Measurements from ENCODE around the gene FYN.

The FYN gene

DNA sequence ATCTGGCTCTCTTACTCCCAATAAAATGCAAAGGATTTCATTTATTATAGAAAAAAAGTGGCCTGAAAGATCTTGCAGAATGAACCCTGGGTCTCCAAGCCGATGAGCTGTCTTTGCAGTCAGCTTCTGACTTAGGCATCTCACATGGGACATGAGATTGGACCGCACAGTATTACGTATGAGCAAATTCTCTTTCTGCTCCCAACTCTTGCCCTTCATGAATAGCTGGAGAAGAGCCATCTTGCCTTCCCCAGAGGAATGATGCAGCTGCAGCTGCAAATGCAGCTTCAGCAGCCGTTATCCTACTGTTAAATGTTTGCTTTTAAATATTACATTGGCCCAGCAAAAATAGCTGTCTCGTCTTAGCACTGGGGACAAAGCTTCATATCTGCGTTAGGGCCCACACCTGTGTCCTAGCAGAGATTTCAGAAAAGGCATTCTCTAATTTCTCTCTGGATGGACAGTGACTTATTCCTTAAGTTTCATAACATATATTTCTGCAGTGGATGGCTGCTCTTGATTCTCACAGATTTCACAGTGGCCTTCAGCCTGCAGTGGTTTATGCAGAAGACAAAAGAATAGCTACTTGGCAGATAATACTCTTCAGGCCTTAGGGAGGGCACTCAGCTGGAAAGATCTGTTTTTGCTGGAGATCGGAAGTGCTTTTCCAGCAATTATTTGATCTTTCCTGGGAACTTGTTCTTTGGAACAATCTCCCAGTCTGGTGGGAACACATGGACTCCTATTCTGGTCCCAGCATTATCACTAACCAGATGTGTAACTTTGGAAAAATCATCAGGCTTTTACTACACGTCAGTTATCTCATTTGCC lies 129.2 kb downstream of the FYN start:
- DNase-seq, result no peak

DNA sequence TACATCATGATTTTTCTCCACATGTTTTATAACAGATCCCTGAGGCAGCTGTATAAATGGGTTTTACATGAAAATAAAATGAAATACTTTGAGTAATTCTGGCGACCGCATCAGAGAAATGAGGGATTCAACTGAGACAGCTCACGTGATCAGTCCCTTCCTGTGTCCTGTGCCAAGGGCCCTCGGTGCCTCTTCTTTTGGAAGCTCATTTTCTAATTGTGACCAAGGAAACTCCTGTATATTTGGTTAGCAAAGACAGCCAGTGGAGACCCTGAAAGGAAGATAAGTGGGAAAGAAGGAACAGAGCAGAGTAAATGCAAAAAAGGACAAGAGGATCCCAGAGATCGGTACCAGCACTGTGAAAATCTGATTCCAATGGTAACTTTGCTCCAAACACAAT lies 129.9 kb downstream of the FYN start:
- no peak for DNase-seq

DNA sequence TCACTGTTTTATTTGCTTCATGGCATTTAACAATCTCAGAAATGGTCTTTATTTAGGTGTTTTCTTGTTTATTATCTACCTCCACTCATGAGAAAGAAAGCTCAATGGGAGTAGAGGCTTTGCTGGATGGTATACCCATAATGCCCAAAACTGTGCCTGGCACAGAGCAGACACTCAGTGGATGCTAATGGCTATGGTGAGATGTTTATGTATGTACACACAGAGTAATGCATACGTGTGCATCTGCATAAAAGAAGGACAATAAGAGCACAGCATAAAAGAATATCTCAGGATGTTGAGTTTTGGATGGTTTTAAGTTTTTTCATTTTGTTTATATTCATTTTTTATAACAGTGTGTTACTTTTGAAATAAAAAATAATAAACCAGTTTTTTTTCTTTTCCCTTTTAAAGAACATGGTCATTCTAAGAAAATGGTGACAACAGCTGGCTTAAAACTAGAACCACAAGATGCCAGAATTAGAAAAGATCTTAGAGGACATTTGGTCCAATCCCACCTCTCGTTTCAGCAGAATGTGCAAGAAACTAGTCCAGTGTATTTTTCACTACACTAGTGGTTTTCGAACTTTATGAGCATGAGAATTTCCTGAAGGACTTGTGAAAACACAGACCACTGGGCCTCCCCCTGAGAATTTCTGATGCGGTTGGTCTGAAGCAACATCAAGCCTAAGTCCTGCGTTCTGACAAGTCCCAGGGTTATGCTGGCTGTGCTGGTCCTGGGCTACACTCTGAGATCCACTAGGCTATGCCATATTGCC lies 131.9 kb downstream of the FYN start:
- no peak for DNase-seq

DNA sequence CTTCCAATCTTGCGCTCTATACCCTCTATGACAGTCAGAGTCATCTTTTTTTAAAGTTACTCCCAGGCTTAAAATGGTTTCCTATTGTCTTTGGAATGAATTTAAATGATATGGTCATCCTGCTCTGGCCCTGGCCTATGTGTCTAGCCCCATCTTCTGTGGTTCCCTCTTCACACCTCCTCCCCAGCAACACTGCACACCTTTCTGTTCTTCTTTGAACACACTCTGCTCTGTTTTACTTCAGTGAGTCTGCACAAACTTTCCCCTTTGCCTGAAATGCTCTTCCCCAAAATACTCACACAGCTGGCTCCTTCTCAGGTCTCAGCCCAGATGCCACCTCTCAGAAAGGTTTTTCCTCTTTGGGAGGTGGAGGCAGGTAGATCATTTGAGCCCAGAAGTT lies 132.7 kb downstream of the FYN start:
- DNase-seq, result no peak

DNA sequence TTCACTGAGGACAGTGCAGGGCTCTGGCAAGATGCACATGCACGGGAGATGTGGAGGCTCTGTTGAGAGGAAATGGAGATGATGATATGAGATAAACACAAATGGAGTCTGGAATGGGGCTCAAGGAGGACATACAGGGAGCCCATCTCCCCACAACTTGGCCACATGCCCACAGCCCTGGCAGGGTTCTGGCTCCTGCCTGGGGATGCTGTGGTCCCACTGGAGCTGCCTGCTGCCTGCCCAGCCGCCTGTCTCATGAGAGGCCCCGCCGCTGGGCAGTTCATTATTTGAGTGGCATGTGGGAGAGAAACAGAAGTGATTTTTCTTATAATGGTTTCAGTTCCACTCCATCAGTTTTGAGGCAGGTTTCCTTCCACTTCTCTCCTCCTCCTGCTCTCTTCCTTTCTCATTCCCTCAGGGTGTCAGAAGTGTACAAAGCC lies 134.0 kb downstream of the FYN start:
- DNase-seq, result no peak

DNA sequence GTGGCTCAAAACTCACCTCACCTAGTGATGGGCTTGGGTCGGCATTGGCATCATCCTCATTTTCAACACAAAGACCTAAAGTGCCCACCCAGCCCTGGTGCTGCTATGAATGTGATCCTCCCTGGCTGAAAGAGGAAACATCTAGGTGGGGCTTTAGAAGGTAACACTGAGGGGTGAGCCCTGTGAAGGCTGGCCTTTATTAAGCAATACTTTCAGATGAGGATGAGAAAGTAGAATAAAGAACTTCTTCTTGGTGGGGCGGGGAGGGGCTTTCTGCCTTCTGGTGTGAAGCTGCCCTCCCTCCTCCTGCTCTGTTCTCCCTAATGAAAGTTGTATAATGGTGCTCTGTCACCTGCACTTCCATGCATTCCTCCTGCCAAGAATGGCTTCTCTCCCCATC lies 134.6 kb downstream of the FYN start:
- no peak for DNase-seq

DNA sequence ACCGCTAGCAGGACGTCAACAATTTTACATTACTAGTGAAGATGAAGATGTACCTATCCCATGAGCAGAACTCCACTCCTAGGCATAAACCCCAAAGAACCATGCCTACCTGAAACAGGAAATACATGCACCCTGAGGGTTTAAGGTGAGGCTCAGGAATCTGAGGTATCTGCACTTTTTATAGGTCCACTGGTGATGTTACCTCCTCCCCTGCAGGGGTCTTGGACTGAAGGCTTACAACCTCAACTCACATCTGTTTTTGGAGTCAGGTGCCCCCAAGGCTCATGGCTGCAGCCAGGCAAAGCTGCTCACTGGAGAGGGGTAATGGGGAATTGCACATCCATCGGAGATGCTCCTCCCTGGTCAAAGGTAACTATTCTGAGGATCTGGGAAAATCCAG lies 135.1 kb downstream of the FYN start:
- no peak for DNase-seq

DNA sequence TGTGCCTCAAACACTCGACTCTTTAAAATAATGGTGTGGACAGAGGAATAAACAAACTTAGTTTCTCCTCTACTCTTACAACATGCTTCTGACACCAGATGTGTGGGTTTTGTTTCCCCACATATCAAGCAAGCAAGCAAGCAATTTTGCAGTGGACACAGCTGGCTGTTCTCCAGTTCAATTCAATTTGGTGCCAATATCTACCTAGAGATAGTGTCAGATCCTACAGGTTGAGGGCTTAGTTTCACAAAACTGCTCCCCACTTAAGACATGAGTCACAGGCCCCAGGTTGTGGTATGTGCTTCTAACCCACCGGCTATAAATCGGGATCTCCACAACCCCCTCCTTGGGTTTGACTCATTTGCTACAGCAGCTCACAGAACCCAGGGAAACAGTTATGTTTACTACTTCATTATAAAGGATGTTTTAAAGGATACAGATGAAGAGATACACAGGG lies 136.2 kb downstream of the FYN start:
- DNase-seq, result peak; percentile 72

DNA sequence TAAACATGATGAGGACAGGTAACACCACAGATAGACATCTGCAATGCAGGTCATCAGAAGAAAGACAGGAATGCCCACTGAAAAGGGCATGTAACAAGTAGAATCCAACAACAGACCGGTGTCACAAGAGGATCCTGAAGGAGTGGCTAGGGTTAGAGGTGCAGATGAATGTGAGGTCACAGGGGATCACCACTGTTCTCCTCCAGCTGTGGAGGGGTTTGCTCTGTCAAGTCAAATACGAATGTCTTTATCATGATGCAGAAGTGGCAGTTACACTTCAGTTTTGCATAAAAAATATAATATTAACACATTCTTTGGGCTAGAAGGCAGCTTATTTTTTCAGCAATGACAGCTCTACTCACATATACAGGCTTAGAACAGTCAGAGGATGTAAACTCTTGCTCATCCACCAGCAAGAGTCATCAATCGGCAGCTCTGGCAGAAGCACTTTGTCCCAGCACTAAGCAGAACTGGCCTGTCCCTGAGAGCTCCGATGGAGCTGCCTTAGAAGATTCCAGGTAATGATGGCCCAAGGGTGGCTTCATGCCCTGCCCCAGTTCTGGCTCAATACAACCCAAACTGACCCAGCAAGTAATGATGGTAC lies 137.1 kb downstream of the FYN start:
- no peak for DNase-seq

DNA sequence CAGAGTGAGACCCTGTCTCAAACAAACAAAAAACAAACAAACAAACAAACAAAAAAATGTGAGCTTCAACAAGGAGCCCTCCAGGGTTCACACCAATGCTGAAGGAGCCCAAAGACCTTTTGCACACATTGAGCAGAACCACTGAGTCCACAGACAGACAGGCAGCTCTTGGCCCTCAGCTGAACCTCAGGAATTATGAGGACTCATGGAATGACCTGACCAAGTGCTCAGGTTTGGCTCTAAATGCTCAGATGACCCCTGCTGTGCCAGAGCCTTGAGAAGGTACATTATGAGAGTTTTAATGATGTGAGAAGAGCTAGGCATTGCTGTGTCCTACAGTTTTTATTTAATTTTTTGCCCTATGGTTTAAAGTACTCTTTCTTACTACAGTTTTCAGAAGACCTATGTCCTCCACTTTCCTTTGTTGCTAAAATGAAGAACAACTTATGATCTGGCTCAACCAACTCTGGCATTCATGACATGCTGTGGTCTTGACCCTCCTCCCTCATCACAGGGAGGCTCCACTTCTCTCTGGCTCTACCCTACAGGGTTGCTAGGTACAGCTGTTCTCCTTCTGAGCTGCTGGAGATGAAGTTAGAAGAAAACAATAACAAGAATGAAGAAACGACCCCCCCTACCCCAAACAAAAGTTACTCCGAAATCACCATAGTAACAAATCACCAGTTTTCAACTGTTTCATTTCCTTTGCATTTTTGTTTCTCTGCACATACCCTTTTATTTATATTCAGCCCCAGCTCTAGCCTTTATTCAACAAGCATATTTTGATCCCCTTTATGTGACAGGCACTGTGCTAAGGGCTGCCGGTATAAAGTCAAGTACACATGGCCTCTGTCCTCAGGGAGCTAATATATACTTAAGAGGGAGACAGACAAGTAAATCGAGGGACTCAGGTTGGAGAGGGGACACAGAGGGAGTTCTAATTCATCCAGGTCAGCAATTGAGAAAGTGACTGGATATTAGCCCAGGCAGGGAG lies 138.9 kb downstream of the FYN start:
- DNase-seq, result no peak

DNA sequence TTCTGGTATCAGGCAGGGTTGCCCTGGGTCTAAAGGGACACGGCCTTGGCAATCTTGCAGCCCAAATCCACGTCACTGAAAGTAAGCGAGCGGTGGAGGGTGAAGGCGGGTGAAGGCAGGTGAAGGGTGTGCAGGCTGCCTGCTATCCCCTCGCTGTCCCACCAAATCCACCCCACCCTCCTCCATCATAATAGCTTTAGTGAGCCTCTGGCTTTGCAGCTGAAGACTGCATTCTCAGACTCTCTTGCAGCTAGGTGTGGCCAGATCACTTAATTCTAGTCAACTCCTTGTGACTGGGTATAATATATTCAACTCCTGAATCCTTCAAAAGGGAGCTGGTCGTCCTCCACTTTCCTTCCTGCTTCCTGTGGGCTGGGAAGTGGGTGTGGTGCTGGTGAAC lies 140.9 kb downstream of the FYN start:
- DNase-seq, result no peak

DNA sequence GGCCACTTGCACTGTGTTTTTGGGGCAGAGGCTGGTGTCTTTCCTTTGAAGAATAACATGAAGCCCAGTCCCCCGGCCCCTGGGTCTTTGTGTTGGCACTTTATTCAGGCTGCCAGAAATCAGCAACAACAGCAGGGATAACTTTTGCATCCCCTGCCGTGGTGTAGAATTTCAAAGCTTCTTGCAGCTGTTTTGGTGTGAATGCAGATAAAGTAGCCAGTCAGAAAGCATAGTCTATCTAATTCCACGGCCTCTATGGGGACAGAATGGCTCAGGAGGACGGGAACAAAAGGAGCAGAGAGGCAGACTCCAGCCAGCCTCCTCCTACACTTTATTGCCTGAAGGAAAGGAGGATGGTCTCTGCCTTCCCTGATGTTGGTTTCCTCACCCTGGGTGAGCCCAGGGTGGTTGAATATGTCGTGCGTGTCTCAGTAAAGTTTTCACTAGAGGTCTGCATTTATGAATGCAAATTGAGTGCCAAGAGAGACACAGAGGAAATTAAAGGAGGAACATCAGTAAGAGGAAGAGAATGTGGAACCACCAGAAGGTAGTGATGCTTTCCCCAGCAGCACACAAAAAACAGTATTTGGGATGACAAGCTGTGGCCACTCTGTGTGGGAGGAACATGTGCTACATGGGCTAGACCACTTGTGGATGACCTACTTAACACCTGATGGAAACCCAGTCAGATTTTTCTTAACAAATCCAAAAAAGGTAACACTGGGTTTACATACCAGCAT lies 141.6 kb downstream of the FYN start:
- no peak for DNase-seq

DNA sequence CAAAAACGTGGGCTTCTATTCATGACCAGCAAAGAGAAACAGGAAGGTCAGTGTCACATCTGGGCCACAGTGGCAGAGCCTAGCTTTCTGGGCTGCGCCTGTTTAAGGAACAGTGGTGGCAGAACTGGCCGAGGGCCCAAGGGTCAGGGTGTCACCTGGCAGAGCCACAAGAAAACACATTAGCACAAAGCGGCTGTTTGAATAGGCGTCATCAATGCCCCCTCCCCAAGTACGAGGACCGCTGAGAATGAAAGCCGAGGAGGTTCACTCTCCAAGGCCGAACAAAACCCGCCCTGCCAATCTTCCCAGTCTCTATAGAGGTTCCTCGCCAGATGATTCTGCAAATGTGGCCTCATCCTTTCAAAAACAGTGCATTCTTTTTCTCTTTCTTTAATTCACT lies 142.4 kb downstream of the FYN start:
- DNase-seq, result no peak

DNA sequence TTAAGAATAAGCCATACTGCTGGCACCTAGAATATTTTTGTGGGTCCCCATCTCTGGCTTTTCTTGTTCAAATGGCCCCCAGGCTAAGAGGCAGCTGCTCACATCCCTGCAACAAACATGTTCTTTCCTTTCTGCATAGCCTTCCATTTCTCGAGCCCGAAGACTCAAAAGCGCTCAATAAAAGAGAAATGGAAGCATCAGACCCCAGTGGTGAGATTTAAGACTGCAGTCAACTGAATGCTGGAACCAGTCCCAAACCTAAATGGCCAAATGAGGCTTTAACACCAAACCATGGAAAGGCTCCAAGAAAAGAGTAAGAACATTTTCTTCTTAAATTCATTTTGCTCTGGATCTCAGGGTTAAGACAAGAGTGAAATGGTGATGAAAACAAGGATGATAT lies 145.4 kb downstream of the FYN start:
- DNase-seq, result peak; percentile 30

DNA sequence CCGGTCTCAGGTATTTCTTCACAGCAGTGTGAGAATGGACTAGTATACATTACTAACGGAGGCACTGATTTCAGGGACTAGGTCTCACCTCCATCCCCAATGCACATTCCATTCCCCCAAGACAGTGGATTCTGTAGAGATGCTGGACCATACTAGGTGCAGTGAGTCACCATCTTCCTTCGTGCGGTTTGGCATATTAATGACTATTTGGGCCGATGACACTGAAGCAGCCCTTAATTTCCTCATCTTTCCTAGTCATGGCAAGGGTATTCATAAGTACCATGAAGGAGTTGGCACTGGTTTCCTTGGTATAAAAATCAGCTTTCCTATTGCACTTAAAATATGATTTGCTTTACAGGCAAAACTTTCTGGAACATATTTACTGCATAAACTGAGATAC lies 146.2 kb downstream of the FYN start:
- DNase-seq, result peak; percentile 91

DNA sequence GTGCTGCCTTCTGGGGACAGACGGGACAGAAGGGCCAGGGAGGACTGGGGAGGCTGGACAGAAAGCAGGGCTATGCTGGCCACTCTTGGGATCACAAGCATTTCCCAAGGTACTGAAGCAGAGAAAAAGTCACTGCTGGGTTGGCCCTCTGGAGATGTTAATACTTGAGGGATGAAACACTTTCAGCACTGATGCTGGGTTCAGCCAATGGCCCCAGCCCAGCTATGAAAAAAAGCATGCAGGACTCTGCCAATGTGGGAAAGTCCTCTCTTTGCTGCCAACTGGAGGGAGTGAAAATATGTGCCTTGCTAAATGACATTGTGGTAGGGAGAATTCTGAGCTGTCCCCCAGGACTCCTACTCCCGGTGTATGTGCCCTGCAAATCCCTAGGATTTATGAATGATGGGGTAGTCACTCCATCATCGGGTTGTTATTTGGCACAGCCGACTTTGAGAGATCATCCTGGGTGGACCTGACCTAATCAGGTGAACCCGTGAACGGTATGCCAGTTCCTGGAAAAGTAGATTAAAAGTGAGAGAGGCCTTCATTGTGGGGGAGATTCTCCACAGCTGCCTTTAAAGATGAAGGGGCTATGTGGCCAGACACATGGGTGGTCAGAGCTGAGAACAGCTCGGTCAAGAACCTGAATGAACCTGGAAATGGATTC lies 147.7 kb downstream of the FYN start:
- peak; percentile 21 for DNase-seq

DNA sequence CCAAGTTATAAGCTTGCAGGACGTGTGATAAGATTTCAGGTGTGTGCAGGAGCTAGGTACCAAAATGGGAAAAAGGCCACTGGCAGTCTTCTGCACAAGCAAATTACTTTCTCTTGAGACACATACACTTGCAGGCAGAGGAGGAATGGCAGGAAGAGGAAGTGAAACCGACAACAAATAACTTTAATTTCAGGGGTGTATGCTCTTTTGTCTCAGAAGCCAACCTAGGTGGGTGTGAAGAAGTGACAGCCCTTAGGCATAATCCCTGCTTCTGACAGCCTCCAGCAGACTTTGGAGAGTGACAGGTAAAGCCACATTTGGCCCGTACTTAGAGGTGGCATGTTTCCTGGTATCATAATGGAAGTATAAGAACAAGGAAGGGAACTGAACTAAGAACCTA lies 148.7 kb downstream of the FYN start:
- no peak for DNase-seq

DNA sequence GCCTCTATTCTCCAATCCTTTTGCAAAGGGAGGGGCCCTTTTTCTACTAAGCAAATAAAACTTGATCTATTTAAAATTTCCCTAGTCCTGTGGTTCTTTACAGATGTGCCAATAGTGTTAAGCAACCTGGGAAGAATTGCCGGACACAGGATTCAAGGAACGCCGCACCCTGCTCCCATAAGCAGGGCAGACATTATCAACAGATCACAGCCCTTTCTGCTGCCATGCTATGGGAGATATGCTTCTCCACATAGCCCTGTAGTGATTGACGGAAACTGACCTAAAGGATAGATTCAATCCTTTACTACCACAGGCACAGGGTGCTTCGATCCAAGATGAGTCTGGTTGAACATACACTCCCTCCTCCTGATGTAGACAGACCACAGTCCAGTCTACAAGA lies 149.2 kb downstream of the FYN start:
- DNase-seq, result no peak

DNA sequence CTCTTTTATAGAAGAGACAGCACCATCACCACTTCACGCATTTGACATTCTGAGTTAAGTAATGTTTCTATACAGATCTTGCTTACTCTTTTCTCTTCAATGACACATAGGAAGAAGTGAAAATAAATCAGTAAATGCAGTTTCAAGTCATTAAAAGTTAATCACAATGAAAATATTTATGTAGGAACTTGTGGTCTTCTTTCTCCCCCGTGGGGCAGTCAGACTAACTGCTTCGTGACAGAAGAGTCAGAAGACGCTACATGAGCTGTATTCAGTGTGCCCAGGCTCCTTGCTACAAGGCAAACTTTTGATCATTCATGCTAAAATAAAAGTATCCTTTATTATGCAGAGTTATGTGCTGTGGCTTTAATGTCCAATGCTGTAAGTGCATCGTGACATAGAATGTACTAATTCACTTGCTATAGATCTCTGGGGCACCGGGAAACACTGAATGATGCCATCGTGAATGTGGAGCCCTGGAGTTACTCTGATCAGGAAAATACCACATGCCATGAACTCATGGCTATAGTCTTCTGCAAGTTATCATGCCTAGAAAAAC lies 149.8 kb downstream of the FYN start:
- no peak for DNase-seq

DNA sequence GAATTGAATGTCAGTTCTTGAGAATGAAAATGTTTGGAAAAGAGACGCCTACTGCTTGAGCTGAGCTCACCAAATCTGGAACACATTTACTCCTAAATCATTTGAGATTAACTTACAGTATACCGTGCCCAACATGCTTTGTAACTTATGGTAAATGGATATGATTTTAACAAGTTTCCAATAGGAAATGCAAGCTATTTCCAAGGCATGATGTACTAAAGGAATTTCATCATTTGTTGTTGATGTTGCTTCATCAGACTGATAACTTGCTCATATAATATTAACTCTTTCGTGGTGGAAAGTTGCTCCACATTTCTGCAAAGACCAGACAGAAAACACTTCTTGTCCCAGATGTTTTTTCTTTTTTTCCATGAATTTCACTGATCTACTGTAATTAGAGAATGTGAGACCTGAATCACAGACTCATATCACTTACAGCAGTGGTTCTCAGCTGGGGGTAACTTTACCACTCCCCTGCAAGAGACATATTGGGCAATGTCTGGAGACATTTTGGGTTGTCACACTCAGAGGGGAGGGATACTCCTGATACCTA lies 151.0 kb downstream of the FYN start:
- DNase-seq, result peak; percentile 39

DNA sequence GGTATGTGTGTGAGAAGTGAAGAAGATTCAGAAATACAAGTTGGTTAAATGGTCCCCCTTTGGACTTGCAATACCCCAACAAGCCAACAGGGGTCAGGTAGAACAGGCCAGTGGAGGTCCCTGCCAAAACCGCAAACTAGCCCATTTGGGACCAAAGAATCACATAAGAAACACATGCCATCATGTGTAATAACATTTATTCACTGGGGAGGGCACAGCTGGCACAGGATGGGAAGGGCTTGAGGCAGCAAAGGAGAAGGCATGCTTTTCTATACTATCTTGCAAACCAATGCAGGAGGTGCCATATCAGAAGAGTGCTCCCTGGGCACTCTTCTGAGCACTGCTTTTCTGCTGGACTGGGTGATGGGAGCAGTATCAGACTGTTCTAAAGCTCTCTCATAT lies 151.5 kb downstream of the FYN start:
- DNase-seq, result peak; percentile 52
